Measurements from ENCODE around the gene HOXA4. TPM values are rescaled to one million over a fixed set of nuclear protein-coding genes. Genes with fewer than 3 reads are reported as not detected.

The HOXA4 gene
- total and polyA plus RNA-seq, 9 donors = 3.2 to 26.2 (median 22.6) TPM

- WGBS (ENCODE audit: insufficient coverage) = 38% methylated on average over 19 of the region's 29 CpGs
- Histone ChIP-seq H3K4me3 (ENCODE audit: low read length) (peak within 1 kb of the TSS; percentile 6), H3K4me1 (ENCODE audit: control insufficient read depth, insufficient read depth, low read length) (peaks cover 32% of the 10 kb centered on the region), H3K9me3 (replicated peaks; ENCODE audit: control insufficient read depth, low read depth, low read length) (no peaks in the 10 kb centered on the region), H3K36me3 (ENCODE audit: control insufficient read depth, insufficient read depth, low read length) (peaks cover 8% of the 10 kb centered on the region), H3K27ac (ENCODE audit: low read length) (peak within 1 kb of the TSS; percentile 52), H3K27me3 (ENCODE audit: control insufficient read depth, insufficient read depth, low read length) (peaks cover 62% of the 10 kb centered on the region)
- no peak for DNase-seq
Measured at GRCh38 chr7:27102581-27103442, 27.7 kb downstream of the HOXA4 start, which contains the start of gene HOXA2. TSS of gene HOXA2 (minus strand) at chr7:27102683. CDS start at chr7:27102500, 183 bp downstream.

GRCh38 chr7:27101957-27102580, 28.5 kb downstream of the HOXA4 start:
- H3K27me3 ChIP-seq (ENCODE audit: control insufficient read depth, insufficient read depth, low read length) = peaks cover 61% of the 10 kb centered on the region
- H3K4me1 ChIP-seq (ENCODE audit: control insufficient read depth, insufficient read depth, low read length) = peaks cover 39% of the 10 kb centered on the region
- no peak overlapping the region for H3K27ac ChIP-seq (ENCODE audit: low read length)

GRCh38 chr7:27101171-27101956, 29.2 kb downstream of the HOXA4 start:
- Histone ChIP-seq H3K4me1 (ENCODE audit: control insufficient read depth, insufficient read depth, low read length) (peaks cover 36% of the 10 kb centered on the region), H3K27ac (ENCODE audit: low read length) (peak overlapping the region; percentile 52), H3K9me3 (replicated peaks; ENCODE audit: control insufficient read depth, low read depth, low read length) (no peaks in the 10 kb centered on the region), H3K27me3 (ENCODE audit: control insufficient read depth, insufficient read depth, low read length) (peaks cover 62% of the 10 kb centered on the region), H3K4me3 (ENCODE audit: low read length) (no peak overlapping the region), H3K36me3 (ENCODE audit: control insufficient read depth, insufficient read depth, low read length) (peaks cover 6% of the 10 kb centered on the region)
- 63% methylated on average over 17 of the region's 25 CpGs for WGBS (ENCODE audit: insufficient coverage)
- no peak for DNase-seq

More at GRCh38 chr7:27101957-27102580, 28.5 kb downstream of the HOXA4 start:
- H3K36me3 ChIP-seq (ENCODE audit: control insufficient read depth, insufficient read depth, low read length) = peaks cover 6% of the 10 kb centered on the region
- DNase-seq = no peak
- no peaks in the 10 kb centered on the region for H3K9me3 ChIP-seq (replicated peaks; ENCODE audit: control insufficient read depth, low read depth, low read length)
- H3K4me3 ChIP-seq (ENCODE audit: low read length) = no peak overlapping the region
- whole genome bisulfite sequencing (ENCODE audit: insufficient coverage) = 39% methylated on average over 31 of the region's 39 CpGs

GRCh38 chr7:27100694-27101170, 29.8 kb downstream of the HOXA4 start:
- no peaks in the 10 kb centered on the region for H3K9me3 ChIP-seq (replicated peaks; ENCODE audit: control insufficient read depth, low read depth, low read length)
- no peak overlapping the region for H3K4me3 ChIP-seq (ENCODE audit: low read length)
- DNase-seq = no peak
- H3K4me1 ChIP-seq (ENCODE audit: control insufficient read depth, insufficient read depth, low read length) = peaks cover 30% of the 10 kb centered on the region
- 73% methylated on average over 7 of the region's 8 CpGs for WGBS (ENCODE audit: insufficient coverage)
- H3K27ac ChIP-seq (ENCODE audit: low read length) = no peak overlapping the region
- H3K36me3 ChIP-seq (ENCODE audit: control insufficient read depth, insufficient read depth, low read length) = peaks cover 6% of the 10 kb centered on the region
- peaks cover 64% of the 10 kb centered on the region for H3K27me3 ChIP-seq (ENCODE audit: control insufficient read depth, insufficient read depth, low read length)

GRCh38 chr7:27099453-27100370, 30.8 kb downstream of the HOXA4 start:
- Histone ChIP-seq H3K27ac (ENCODE audit: low read length) (no peak overlapping the region), H3K4me3 (ENCODE audit: low read length) (no peak overlapping the region), H3K36me3 (ENCODE audit: control insufficient read depth, insufficient read depth, low read length) (peaks cover 6% of the 10 kb centered on the region), H3K4me1 (ENCODE audit: control insufficient read depth, insufficient read depth, low read length) (peaks cover 32% of the 10 kb centered on the region), H3K27me3 (ENCODE audit: control insufficient read depth, insufficient read depth, low read length) (peaks cover 67% of the 10 kb centered on the region), H3K9me3 (replicated peaks; ENCODE audit: control insufficient read depth, low read depth, low read length) (no peaks in the 10 kb centered on the region)
- no peak for DNase-seq
- WGBS (ENCODE audit: insufficient coverage) = no CpG with 5 or more reads among the region's 8 CpGs

- H3K9me3 ChIP-seq (replicated peaks; ENCODE audit: control insufficient read depth, low read depth, low read length) = no peaks in the 10 kb centered on the region
- peaks cover 65% of the 10 kb centered on the region for H3K27me3 ChIP-seq (ENCODE audit: control insufficient read depth, insufficient read depth, low read length)
- H3K4me3 ChIP-seq (ENCODE audit: low read length) = peak overlapping the region; percentile 20
- peaks cover 6% of the 10 kb centered on the region for H3K36me3 ChIP-seq (ENCODE audit: control insufficient read depth, insufficient read depth, low read length)
- WGBS (ENCODE audit: insufficient coverage) = 52% methylated on average over 21 of the region's 38 CpGs
- H3K27ac ChIP-seq (ENCODE audit: low read length) = peak overlapping the region; percentile 76
- peak; percentile 71 for DNase-seq
- H3K4me1 ChIP-seq (ENCODE audit: control insufficient read depth, insufficient read depth, low read length) = peaks cover 28% of the 10 kb centered on the region
Measured at GRCh38 chr7:27098578-27099451, 31.7 kb downstream of the HOXA4 start.

- peaks cover 26% of the 10 kb centered on the region for H3K4me1 ChIP-seq (ENCODE audit: control insufficient read depth, insufficient read depth, low read length)
- H3K27me3 ChIP-seq (ENCODE audit: control insufficient read depth, insufficient read depth, low read length) = peaks cover 57% of the 10 kb centered on the region
Measured at GRCh38 chr7:27097686-27098577, 32.6 kb downstream of the HOXA4 start.

More at GRCh38 chr7:27097686-27098577, 32.6 kb downstream of the HOXA4 start:
- Histone ChIP-seq H3K4me3 (ENCODE audit: low read length) (peak overlapping the region; percentile 20), H3K9me3 (replicated peaks; ENCODE audit: control insufficient read depth, low read depth, low read length) (no peaks in the 10 kb centered on the region), H3K36me3 (ENCODE audit: control insufficient read depth, insufficient read depth, low read length) (peaks cover 4% of the 10 kb centered on the region), H3K27ac (ENCODE audit: low read length) (peak overlapping the region; percentile 76)
- 16% methylated on average over 19 of the region's 35 CpGs for WGBS (ENCODE audit: insufficient coverage)
- DNase-seq = no peak
